Fibroblast of mammary gland (primary cell): Measurements from ENCODE around the gene CD69.

Experiments used
- DNase-seq: peaks from one replicate; pipeline ENCODE4 v3.0.0-alpha.2; 2010; ENCODE audit warnings: low read depth
- H3K4me3 ChIP-seq: 2 replicates; pipeline ENCODE4 v1.5.1; 2011; ENCODE audit warnings: low read depth, mild to moderate bottlenecking, low read length, moderate library complexity; ENCODE audit not compliant: control insufficient read depth
- TF ChIP-seq, protein P1 (sequence below): conservative IDR thresholded peaks from 2 replicates; pipeline ENCODE4 v1.5.1; 2011; ENCODE audit warnings: low read depth, low read length, inconsistent platforms; ENCODE audit not compliant: control insufficient read depth, insufficient read depth

The CD69 gene

DNA sequence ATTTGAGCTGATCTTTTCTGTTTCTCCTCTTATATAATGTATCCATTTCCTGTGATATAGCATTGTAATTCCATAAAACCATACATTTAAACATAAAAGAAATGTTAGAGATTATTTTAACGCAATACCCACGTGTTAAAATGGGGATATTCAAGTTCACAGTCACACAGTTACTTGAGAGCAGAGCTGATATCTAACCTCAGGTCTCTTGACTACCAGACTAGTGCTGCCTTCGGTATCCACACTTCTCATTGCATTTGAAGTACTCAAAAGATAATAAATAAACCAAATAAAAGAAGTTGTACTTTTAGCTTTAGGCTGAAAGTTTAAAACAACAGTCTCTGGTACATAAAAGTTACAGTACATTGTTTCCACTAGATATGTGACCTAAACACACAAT is 30.7 kb downstream of the CD69 start:
- no peak for DNase-seq
- H3K4me3 ChIP-seq = no peak overlapping the region
- TF ChIP-seq, protein P1, sequence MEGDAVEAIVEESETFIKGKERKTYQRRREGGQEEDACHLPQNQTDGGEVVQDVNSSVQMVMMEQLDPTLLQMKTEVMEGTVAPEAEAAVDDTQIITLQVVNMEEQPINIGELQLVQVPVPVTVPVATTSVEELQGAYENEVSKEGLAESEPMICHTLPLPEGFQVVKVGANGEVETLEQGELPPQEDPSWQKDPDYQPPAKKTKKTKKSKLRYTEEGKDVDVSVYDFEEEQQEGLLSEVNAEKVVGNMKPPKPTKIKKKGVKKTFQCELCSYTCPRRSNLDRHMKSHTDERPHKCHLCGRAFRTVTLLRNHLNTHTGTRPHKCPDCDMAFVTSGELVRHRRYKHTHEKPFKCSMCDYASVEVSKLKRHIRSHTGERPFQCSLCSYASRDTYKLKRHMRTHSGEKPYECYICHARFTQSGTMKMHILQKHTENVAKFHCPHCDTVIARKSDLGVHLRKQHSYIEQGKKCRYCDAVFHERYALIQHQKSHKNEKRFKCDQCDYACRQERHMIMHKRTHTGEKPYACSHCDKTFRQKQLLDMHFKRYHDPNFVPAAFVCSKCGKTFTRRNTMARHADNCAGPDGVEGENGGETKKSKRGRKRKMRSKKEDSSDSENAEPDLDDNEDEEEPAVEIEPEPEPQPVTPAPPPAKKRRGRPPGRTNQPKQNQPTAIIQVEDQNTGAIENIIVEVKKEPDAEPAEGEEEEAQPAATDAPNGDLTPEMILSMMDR = no peak

DNA sequence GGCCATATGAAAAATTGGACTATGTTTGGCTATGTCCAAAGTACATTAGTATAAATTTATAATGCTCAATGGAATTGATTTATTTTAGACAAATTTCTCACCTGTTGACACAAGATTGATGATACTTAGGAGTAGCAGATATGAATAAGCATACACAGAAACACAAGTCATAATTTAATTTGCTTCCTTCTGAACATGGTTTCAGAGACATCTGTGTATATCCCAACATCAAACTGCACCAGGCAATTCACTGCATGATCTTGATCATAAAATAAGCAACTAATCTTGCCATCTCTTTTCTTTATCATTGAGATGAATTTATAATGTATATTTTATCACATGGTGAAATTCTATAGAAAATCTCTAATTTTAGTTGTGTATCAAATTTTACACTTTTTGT is 31.6 kb downstream of the CD69 start:
- no peak for DNase-seq
- H3K4me3 ChIP-seq = no peak overlapping the region

DNA sequence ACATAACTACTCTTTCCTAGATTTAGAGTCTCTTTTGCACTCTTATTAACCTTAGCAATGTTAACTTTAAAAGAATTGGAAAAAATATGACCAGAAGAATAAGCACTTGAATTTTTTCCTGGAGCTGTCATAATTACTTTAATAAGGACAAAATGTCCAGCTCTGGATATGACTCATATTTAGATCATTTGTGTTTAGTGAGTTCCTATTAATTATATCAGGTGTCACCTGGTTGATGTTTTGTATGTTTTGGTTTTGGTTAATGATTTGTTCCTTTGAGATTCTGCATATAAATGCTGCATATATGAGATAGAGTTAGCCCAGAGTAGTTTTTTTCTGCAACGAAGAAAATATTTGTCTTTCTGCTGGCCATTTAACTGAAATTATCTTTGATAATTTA is 32.9 kb downstream of the CD69 start:
- TF ChIP-seq, protein P1 = no peak
- H3K4me3 ChIP-seq = no peak overlapping the region
- peak; percentile 9 for DNase-seq

More for the DNA sequence above, 31.6 kb downstream of the CD69 start:
- TF ChIP-seq, protein P1 = no peak

DNA sequence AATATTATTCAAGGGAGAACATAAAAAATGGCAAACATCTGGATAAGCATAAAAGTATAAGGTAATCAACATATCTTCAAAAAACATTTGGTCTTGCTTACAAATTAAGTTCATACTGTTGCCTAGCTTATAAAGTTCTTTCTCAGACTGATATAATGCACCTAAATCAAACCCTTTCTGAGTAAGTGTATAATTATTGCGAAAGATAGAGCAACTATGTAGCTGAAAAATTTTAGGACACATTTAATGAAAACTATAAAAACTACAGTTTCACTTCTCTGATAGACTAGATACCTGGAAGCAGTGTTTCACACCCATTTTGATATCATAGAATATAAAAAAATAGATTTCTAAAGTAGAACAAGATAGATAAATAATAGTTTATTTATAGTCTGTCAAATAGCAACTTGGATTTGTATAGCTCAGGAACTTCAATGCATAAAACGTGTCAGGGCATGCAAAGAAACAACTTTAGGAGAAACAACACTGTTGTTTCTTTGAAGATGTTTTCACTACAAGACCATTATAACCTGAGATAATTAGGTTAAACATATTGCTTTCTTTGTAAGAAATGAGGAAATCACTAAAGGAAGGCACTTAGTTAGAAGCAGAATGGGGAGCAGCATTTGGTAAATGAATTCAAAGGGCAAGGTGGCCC is 35.4 kb downstream of the CD69 start:
- no peak overlapping the region for H3K4me3 ChIP-seq
- DNase-seq = no peak
- TF ChIP-seq, protein P1 = no peak

DNA sequence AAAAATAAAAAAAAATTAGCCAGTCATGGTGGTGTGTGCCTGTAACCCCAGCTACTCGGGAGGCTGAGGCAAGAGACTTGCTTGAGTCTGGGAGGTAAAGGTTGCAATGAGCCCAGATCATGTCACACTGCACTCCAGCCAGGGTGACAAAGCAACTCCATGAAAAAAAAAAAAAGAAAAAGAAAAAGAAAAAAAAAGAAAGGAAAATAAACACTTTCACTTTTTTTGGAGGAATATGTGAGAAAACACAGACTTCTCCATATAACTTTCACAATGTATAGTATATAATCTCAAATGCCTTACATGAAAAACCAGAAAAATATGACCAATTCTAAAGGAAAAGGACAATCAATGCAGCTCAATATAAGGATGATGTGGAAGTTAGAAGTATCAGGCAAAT is 36.7 kb downstream of the CD69 start:
- H3K4me3 ChIP-seq = no peak overlapping the region
- TF ChIP-seq, protein P1 = no peak
- no peak for DNase-seq

DNA sequence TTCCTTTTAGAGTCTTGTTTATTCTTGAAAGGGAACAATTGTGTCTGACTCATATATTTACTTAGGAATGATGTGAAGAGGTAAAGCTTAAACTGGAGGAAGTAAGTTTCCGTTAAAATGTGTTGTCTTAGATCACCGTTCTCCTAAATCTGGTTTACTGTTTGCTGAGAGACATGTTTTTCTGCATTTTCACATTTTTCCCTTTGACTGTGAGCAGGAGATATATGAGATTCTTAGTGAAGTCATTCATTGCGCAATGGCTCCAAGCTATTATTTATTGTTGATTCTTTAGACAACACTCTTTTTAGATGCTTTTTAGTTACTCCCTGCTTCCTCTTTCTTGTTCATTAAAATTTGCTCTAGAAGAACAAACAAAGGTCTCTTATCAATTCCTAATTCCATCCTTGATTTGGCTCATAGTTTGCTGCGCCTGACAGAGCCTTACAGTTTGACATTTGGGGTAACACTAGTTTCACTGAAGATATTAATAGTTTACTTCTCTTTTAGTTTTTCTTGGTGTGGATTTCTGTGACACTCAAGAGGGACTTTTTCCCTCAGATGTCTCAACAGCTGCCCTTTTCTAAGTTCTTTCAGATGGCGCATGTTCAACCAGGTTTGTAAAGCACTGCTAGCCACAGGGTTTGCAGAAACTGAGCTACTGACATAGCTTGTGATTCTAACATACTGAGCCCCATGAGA is 39.2 kb downstream of the CD69 start:
- DNase-seq = peak; percentile 59
- H3K4me3 ChIP-seq = no peak overlapping the region
- TF ChIP-seq, protein P1 = no peak

DNA sequence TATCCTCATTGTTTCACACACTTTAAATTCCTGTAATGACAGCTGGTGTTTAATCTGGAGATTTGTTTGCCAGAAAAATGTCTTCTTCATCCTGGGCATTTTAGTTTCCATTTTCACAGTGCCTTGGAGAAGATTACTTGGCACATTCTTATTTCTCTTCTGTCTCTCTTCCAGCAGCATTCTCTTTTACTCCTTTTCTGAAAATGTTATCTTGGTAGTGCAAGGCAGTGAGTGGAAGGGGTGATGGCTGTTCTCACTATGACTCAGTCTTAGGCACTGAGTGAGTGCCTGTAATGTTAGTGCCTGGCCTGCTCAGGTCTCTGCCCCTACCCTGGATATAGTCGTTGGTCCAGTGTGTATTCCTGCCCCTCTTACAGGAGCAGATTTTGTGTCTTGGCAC is 40.9 kb downstream of the CD69 start:
- TF ChIP-seq, protein P1 = no peak
- DNase-seq = no peak

More for the DNA sequence above, 40.9 kb downstream of the CD69 start:
- H3K4me3 ChIP-seq = no peak overlapping the region
